Kidney glomerular epithelial cell (primary cell): ENCODE data around the gene DIP2B.

ENCODE experiments used
- DNase-seq: peaks from one replicate; lab custom pipeline; 2025; lab: John Stamatoyannopoulos, UW

Gene DIP2B

DNA sequence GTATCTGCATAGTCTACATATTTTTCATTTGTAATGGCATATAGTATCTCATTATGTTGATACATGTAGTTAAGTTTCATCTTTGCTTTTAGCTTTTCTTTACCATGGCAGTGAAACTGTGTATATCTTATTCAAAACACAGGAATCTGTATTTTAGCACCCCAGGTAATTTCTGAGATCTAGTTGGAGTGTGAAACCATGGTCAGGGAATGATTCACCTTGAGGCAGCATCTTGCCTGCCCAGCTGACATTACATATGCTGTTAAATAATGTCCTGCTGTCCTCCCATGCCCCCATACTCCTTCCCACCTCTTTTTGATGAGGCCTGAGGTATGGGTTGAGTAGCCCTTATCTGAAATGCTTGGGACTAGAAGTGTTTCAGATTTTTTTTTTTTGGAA, 133.7 kb downstream of the DIP2B start:
- DNase-seq = no peak

DNA sequence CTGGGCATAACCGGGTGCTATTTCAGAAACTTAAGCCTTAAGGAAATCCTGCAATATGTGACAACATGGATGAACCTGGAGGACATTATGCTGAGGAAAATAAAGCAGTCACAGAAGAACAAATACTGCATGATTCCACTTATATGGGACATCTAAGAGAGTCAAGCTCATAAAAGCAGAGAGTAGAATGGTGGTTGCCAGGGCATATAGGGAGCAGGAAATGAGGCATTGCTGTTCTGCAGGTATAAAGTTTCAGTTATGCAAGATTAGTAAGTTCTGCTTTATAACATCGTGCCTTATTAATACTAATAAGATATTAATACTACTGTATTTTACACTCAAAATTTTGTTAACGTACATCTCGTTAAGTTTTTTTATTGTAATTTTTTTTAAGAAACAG, 134.9 kb downstream of the DIP2B start:
- DNase-seq = no peak

DNA sequence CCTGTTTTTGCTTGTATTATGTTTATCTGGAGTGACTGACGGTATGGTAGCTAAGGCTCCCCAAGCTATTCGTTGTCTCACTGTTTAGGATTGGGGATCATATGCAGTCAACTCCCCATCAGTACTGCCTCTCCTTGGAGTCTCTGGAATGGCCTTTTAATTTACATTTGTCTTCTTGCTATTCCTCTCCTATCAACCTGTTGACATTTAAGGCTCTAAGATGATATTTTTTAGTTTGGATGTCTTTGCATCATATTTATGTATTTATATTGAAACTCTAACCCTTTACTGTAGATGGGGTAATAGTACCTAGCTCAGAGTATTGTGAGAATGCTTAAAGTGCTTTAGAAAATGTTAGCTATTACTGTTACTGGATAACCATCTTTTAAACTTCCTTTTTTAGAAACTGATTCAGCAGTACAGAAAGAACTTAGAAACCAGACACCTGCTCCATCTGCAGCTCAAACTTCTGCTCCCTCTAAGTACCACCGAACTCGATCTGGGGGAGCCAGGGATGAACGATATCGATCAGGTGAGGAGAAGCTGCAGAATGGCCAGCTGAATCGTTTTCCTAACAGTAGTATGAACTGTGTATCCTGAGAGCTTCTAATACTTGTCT, 135.6 kb downstream of the DIP2B start:
- DNase-seq = no peak

DNA sequence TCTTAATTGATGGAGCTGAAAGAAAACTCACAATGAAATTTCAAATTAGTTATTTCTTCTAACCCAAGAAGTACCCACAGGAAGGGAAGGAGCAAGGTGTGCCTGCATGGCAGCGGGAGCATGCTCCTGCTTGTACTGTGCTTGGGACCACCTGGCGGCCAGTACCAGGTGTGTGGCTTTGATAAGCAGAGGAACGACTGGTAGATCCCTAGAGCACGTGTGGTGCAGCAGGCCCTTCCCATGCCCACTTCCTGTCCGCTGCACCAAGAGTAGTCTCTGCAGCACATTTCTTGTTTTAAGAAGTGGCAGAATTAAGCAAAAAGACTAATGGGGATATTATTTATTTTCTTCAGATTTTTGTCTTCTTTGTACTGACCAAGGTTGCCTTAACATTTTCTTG, 136.8 kb downstream of the DIP2B start:
- DNase-seq = peak; percentile 31

DNA sequence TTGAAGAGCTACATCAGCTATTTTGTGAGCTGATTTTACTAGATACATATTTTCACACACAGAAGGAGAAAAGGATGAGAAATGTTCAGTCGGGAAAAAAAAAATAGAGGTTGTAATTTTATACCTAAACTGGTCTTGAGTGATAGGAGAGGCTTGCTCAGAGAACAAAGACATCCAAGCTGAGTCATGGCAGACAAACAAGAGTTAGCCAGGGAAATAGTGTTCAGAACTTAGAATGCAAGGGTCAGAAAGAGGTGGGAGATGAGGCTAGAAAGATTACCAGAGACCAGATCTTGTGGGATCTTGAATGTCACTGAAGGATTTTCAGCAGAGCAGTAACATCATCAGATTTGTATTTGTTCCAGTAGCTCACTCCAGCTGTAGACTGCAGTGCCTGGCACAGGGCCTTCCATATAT, 137.3 kb downstream of the DIP2B start:
- DNase-seq = peak; percentile 63

DNA sequence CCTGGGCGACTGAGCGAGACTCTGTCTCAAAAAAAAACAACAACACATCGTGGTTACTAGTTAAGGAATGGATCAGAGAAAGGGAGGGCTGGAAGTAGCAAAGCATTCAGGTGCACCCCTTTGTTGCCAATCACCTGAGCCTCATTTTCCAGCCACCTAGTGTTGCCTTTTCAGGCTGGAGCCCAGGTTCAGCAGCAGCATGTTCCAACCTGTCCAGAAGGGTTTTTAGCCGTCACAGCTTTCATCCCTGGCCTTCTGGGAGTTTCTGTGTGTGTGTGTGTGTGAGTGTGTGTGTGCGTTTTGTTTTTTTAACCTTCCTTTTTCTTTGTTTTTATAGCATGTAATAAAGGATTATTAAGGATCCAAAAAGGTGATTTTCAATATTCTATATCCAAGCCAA, 138.0 kb downstream of the DIP2B start:
- DNase-seq = no peak

DNA sequence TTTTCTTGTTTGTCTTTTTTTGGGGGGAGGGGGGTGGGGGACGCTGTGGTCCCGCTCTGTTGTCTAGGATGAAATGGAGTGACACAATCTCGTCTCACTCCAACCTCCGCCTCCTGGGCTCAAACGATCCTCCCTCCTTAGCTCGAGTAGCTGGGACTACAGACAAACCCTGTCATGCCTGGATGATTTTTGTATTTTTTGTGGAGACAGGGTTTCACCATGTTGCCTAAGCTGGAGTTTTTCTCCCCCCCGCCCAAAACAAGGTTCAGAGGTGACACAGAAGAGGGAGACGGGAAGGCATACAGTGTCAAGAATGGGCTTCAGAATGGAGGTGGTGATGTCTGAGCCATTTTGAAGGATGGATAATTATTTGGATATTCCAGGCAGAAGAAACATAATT, 142.2 kb downstream of the DIP2B start:
- peak; percentile 1 for DNase-seq

DNA sequence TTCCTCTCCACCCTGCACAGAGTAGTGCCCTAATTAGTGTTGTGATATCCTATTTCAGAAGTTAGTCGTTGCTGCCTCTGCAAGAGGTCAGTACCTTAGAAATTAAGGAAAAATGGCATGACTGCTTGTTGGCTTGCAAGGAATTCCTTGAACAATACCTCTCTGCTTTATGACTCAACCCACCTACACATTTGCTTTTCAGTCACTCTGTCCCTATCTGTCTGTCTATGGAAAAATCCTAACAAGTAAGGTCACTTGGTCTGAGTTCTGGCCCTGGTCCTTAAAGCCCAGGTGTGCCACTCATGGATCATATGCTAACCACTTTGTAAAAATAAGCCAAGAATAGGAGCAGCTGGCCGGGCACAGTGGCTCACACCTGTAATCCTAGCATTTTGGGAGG, 142.7 kb downstream of the DIP2B start:
- peak; percentile 54 for DNase-seq

DNA sequence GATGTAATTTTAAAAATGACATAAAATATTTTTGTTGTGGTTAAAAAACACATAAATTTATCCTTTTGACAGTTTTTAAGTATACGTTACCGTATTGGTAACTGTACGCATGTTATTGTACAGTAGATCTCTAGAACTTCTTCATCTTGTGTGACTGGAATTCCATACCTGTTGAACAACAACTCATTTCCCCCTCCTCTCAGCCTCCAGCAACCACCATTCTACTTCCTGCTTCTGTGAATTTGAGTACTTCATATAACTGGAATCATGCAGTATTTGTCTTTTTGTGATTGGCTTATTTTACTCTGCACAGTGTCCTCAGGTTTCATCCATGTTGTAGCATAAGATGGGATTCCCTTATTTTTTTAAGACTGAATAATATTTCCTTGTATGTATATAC, 145.5 kb downstream of the DIP2B start:
- DNase-seq = no peak

DNA sequence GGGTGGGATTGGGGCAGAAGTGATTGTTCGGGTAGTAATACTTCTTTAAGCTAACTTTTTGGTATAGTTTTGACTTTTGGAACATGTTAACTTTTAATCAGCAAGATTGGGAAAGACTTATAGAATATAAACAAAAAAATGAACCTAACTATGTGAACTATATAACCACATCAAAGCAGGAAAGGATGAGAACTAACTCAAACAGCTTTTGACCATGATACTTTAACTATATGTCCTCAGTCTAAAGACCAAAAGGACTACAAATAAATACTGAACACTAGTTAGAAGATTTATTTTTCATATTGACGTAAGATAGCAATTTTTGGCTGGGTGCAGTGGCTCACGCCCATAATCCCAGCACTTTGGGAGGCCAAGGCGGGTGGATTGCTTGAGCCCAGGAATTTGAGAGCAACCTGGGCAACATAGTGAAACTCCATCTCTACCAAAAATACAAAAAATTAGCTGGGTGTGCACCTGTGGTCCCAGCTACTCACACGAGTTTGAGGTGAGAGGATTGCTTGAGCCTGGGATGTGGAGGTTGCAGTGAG, 150.7 kb downstream of the DIP2B start:
- DNase-seq = no peak

DNA sequence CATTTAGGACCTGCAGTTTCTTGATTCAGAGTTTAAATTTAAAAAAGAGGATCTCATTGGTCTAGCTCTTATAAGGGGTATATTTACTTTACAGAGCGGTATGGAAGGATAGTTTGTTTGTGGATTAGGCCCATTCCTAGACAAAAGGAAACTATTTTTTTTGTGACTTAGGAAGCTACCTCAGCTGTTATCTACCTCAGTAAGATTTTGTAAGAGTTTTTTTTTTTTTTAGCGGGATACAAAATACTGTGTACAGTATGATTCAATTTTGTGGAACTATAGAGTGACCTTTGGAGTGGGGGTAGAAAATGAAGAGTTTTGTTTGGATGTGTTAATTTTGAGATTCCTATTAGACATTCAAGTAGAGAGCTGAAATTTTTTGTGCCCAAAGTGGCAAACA, 154.5 kb downstream of the DIP2B start:
- no peak for DNase-seq

DNA sequence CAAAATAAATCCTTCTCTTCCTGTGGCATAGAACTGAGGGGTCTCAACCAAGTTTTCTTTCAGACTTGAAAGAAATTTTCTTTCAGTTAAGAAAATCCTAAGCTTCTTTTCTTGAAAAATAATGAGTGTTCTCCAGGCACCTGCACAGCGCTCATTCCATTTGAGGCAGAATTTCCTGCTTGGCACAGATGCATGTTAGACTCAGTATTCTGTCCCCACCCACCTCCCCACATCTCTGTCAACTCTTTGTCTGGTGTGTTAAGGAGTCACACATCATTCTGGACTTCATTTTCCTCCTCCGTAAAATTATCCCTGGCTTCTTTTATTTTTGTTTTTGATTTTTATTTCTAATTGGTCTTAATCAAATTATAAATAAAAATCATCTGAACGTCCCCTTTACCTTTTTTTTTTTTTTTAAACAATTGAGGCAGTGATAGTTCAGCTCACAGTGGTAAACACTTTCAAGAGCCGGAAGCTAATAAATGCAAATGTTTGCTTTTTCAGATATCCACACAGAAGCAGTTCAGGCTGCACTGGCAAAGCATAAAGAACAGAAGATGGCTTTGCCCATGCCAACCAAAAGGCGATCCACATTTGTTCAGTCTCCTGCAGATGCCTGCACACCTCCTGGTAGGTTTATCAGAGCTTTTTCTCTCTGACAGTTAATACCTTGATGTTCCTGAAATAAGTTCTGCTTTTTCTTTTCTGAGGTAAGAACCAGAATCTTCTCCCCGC, 155.1 kb downstream of the DIP2B start:
- no peak for DNase-seq

DNA sequence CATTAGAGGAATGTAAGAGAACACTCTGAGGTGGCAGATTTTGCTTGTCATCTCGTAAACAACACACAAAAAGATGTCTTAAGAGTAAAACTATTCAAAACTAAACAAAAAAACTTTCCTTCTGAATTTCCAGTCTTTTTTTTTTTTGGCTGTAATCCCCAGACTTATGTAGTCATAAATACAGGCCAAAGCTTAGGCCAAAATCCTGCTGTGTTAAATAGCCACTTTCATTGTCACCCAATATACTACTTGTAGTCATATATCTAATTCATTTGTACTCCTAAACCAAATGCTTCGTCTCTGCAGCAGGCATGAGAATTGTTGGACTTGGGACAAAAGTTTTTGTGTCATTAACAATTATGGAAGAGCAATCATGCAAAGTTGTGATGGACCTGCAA, 155.6 kb downstream of the DIP2B start:
- no peak for DNase-seq

DNA sequence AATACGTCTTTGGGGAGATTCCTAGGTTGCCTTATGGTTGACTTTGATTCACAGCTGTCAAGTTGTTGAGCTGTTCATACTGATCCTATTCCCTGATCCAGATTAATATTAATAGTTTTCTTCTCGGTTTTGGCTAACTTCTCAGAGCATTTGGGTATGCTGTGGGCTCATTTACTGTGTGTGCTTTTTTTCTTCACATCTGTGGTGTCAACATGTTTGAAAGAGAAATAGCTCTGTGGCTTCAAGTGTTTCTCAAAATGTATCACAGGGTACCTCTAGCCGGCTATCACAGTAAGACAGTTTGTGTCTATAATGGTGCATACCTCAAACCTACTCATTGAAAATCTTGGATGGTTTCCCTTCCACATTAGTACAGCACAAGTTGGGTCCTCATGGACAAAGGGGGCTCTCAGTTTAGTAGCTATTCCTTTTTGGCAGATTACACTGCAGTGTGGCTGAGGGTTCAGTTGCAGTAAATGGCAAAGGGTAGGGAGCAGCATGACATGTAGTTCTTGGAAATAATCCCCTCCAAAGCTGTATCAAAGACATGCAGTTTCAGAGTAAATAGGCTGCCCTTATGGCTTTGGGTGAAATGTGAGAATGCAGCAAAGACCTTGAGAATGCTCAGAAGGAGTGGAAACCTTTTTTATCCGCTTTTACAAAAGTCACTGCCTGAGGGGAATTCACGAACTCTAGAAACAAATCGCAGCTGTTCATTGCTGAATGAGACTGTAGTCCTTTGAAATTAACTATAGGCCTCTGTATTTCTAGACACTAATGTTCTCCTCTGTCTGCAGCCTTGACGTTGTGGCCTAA, 156.7 kb downstream of the DIP2B start:
- no peak for DNase-seq

DNA sequence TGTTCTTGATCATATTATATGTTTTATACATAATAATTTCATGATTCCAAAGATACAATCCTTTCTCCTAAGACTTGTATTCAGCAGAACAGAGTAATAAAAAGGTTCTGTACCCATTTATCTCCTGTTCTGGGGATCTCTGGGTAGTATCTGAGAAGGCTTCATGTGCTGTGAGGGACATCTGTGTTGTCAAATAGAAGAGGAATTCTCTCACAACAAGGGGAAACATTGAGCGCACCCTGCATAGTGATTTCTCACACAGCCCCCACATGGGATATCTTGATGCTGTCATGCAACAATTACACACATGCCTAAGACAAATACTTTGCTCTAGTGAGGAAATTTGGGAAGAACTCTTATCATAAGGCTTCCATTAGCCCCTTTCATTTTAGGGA, 157.3 kb downstream of the DIP2B start:
- DNase-seq = no peak

DNA sequence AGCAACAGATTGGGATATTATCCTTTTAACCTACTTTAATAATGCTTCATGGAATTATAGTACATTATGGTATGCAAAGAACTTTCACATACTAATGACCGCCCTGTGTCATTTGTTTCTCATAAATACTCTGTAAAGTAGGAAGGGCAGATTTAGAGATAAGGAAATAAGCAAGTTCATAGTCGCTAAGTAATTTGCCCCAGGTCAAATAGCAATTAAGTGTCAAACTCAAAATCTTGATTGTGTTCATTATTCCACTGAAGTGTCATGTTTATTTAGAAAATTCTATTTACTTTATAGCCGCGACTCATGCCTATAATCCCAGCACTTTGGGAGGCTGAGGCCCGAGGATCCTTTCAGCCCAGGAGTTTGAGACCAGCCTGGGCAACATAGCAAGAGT, 160.4 kb downstream of the DIP2B start:
- DNase-seq = no peak

DNA sequence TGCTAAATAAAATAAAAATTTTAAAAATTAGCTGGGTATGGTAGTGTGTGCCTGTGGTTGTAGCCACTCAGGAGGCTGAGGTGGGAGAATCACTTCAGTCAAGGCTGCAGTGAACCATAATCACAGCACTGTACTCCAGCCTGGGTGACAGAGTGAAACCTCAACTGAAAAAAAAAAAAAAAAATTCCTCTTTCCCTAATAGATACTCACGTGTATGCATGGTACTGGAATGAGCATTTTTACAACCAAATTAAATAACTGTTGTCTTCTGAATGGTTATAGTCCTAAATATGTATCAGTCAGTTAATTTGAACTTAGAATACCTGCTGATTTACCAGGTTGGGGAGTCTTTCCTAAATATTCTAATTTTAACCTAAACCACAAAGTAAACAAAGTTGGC, 160.8 kb downstream of the DIP2B start:
- DNase-seq = no peak

DNA sequence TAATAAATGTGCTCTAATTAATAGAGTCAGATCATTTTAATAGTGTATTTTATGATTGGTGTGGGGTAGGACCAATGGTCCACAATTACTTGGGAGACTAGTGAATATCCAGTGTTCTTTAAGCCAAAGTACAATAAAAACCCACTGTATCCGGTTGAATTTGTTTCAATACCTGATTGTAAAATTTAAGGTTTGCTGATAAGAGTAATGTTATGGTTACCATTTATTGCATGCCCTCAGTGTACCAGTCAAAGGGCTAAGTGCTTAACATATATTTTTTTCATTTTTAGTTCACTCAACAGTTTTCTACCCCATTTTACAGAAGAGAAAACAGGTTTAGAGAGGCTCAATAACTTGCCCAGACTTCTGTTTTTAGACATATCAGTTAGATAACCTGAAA, 161.2 kb downstream of the DIP2B start:
- no peak for DNase-seq

DNA sequence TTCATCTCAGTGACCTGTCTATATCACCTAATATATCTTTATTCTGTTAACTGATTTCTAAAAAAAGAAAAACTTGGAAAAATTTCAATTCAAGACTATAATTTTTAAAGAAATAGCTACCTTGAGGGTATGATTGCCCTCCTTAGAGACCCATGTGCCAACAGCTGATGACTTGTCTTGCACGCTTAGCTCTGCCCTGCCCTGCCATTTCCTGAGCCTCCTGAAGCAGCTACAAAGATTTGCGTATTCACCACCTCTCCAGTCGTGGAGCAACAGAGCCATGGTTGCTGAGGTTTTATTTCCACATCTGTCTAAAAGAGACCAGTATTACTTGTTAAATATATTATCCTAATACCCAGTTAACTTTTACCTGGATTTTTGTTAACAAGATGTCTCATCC, 167.4 kb downstream of the DIP2B start:
- DNase-seq = no peak

DNA sequence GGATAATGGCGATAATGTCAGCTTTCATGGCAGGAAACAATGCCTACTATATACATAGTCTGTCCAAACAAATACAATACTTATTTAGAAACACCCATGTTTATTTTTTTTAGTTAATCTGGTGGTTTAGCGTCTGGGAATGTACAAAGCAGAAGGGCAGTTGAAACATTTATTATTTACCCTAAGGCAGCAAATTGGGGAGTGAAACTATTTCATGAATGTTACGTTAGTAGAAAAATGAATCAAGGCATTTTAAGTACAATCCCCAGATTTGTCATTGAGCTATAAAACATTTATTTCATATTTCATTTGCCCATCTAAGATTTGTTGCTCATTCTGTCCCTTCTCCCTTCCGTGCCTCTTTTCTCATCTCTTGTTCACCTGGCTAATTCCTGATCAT, 172.0 kb downstream of the DIP2B start:
- DNase-seq = no peak

DNA sequence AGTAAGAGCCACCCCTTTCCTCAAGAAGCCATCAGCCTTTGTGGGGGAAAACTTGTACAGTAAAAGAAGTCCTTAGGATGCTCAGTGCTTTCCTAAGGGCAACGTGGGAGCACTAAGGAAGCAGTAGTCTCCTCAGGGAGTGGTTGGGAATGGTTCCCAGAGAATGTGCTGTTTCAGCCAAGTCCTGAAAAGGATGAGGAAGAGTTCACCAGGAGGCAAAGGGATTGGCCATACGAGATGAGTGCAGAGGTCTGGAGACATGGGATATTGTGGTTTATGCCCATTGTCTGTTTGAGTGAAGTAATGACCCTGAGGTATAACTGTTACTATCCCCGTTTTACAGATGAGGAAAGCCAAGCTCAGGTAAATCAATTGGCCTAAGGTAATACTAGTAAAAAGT, 173.1 kb downstream of the DIP2B start:
- DNase-seq = no peak

DNA sequence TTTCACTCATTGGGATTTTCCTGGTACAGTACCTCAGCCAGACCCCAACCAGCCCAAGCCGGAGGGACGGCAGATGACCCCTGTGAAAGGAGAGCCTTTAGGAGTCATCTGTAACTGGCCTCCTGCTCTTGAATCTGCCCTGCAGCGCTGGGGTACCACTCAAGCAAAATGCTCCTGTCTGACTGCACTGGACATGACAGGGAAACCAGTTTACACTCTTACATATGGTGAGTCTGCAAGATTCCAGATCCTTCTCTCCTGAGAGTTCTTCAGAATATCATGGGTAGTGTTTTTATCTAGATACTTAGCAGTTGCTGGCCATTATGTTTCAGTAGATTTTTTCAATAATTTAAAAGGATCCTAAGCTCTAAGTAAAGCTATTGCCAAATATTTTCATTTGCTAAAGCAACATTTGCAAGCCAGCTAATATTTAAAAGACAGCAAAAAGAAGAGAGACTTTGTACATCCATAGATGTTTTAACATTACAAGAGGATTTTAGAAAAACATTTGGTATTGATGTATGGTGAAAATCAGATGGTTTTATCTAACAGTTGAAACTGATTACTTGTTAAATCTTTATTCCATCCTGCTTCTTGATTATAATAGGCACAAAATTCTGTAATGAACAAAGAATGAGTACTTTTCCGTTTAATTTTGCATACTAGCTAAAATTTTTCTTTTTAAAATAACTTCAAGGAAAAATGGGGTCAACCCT, 174.0 kb downstream of the DIP2B start:
- no peak for DNase-seq
